CMK (cell line): Measurements from ENCODE around the gene AGFG2.

ENCODE experiments used
- DNase-seq: peaks from one replicate; pipeline ENCODE4 v3.0.0-alpha.2; 2010; ENCODE audit warnings: low read depth

Gene AGFG2

DNA sequence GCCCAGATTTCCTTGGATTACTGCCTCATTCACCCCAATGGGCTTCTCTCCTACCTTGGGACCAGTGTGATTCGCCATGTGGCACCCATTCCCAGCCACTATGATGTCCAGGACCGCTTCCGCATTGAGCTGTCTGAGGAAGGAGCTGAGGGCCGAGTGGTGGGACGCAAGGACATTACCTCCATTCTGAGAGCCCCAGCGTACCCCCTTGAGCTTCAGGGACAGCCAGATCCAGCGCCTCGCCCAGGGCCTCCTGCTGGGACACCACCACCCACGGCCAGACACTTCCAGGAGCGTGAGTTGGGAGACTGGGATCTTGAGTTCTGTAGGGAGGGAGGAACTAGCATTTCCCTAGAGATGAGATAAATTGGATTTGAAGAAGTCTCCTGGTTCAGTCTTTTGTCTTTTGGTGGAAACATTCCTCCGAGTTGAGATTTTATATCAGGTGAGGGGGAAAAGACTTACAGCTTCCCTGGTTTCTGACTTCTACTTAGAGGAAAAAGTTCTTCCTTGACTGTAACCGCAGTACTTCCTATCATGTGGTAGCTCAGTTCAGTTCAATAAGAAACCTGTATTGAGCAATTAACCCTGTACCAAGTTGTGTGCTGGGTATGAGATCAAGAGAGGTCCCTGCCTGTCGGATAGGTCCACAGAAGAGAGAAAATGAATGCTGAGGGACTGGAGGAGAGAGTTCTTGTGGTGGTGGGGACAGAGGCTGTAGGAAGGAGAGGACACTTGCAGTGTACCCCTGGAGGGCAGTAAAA is 74.6 kb downstream of the AGFG2 start:
- no peak for DNase-seq

DNA sequence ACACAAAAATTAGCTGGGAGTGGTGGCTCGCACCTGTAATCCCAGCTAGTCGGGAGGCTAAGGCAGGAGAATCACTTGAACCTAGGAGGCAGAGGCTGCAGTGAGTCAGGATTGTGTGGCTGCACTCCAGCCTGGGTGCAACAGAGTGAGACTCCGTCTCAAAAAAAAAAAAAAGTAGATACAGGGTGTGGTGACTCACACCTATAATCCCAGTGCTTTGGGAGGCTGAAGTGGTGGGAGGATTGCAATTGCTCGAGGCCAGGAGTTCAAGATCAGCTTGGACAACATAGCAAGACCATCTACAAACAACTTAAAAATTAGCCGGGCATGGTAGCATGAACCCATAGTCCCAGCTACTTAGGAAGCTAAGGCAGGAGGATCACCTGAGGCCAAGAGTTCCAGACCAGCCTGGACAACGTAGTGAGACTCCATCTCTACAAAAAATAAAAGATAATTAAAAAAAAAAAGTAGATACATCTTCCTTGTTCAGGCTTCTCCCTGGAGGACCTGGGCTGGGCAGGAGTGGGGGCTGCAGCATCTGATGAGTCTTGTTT is 75.4 kb downstream of the AGFG2 start:
- DNase-seq = no peak
